GM12864 (cell line): Measurements from ENCODE around the gene JARID2.
A peak's percentile ranks its signal among the peaks of the same experiment; 100 is the strongest.

ENCODE experiments used
- DNase-seq: peaks from one replicate; pipeline ENCODE4 v3.0.0-alpha.2; 2011; ENCODE audit warnings: low read depth
- H3K4me3 ChIP-seq: 2 replicates; pipeline ENCODE4 v1.5.1; 2011; ENCODE audit warnings: mild to moderate bottlenecking, low read depth, low read length, control low read depth
- TF ChIP-seq, protein P1 (sequence below): IDR thresholded peaks from 2 replicates; pipeline ENCODE4 v1.5.1; 2011; ENCODE audit warnings: low read depth, mild to moderate bottlenecking, moderate library complexity, low read length, control low read depth, inconsistent platforms; ENCODE audit errors: missing control alignments

Gene JARID2

DNA sequence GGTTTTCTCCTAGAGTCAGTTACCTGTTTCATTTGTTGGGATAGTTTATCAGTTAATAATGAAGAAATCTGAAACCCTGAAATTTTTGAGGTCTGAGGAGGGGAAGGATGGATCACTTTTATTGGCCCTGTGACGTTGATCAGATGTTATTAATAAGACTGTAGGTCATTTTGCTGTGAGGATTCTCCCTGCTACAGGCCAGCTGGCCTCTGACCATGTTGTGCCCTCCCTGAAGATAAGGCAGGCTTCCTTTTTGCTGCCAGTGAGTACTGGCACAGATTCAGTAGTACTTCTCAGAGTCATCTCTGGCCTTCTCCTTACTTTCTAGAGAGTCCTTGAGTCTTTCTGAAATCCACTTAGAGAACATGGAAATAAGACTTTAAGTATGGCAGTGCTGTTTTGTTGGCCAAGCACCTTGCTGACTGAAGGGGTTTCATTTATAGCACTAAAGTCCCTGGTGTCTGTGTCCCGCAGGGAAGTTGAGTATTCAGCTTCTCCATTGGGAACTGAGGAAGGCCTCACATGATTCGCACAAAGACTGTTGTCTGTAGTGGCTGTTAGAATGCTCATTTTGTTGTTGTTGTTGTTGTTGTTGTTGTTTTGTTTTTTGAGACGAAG is 214.3 kb downstream of the JARID2 start:
- H3K4me3 ChIP-seq: no peak overlapping the region
- no peak for DNase-seq
- TF ChIP-seq, protein P1, sequence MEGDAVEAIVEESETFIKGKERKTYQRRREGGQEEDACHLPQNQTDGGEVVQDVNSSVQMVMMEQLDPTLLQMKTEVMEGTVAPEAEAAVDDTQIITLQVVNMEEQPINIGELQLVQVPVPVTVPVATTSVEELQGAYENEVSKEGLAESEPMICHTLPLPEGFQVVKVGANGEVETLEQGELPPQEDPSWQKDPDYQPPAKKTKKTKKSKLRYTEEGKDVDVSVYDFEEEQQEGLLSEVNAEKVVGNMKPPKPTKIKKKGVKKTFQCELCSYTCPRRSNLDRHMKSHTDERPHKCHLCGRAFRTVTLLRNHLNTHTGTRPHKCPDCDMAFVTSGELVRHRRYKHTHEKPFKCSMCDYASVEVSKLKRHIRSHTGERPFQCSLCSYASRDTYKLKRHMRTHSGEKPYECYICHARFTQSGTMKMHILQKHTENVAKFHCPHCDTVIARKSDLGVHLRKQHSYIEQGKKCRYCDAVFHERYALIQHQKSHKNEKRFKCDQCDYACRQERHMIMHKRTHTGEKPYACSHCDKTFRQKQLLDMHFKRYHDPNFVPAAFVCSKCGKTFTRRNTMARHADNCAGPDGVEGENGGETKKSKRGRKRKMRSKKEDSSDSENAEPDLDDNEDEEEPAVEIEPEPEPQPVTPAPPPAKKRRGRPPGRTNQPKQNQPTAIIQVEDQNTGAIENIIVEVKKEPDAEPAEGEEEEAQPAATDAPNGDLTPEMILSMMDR: no peak

DNA sequence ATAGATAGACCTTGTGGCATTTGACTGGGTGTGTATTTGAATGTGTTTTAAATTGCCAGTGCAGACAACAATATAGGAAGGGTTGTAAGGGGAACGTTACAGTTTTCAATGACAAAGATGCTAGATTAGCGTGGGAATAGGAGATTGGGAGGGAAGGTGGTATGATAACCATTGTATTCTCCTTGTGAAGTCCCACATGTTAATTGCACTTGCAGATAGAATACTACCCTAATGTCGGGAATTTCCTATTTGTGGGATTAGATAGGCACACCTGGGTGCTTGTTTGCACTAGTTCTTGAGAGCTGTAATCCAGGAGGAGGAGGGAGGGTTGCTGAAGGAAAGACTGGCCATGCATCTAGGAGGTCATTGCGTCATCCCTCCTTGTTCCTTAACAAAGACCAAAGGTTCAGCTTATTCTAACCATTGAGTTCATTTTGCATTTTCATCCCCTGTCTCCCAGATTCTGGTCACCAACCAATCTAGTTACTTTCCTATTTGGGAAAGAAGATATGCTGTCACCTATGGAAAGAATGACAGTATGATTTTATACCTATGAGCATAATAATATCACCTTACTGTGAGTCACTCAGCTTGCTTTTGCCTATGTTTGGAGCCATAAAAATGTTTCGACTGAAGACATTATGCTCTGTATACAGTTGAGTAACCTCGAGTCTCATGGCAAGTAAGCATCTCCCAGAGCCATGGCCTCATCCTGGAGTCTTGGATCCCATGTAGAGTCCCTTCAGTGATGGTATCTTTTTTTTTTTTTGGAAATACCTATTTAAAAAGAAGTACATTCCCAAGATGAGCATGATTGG is 215.5 kb downstream of the JARID2 start:
- TF ChIP-seq, protein P1: no peak
- DNase-seq: no peak

GRCh38 chr6:15462256-15462655 is 216.4 kb downstream of the JARID2 start:
- TF ChIP-seq, protein P1: no peak
- no peak overlapping the region for H3K4me3 ChIP-seq

More for the DNA sequence above, 215.5 kb downstream of the JARID2 start:
- H3K4me3 ChIP-seq: no peak overlapping the region

DNA sequence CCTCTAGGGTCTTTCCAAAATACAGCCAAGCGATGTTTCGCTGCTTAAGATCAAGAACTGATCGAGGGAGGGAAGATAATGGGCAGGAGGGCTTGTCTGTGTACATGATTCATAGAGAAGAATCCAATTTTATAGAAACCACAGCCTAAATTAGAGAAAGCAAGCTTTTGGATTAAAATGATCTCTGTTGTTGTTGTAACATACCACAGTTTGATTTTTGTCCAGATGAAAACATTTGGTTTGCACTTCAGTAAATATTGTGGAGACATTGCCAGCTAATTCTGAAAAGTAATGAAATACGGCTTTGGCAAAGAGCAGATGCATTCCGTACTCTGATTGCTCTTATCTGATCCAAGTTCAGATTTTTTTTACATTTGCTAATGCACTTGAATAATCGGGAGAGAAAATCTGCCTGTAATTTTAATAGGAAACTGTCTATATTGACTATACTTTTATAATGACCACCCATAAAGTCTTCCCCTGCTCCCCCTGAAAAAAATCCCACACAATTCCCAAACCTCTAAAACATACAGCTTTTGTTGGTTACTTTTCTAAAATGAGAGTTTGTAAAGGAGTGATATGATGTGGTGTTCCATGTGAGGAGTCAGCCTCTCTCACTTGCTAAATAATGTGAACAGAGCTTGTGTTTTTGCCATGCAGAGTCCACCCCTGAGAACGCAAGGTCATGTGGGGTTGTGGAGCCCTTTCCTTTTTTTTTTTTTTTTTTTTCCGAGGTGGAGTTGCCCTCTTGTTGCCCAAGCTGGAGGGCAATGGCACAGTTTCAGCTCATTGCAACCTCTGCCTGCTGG is 217.1 kb downstream of the JARID2 start:
- H3K4me3 ChIP-seq: no peak overlapping the region
- DNase-seq: no peak
- TF ChIP-seq, protein P1: no peak

More at GRCh38 chr6:15462256-15462655, 216.4 kb downstream of the JARID2 start:
- no peak for DNase-seq

DNA sequence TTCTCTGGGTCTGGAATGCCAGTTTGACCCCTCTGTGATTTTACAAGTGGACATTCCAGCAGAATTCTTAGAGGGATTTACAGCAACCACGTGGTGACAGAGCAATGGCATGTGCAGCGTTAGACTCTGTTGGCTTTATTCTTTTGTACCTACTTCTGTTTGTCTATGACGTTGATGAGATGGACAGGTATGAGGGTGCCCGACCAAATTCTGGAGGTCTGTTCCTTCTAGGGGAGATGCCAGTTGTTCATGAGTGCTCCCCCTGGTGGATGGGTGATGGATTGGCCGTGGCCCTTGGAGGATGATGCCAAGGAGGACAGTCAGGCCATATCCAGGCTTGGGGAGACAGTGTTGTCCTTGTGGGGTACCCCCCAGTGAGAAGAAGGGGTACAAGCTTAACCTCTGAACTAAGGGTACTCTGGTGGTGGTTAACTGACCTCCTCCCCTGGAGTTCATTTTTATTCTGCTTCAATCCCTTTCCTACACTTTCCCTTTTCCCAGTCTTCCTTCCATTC is 218.4 kb downstream of the JARID2 start:
- TF ChIP-seq, protein P1: peak; percentile 82
- no peak for DNase-seq
- no peak overlapping the region for H3K4me3 ChIP-seq

DNA sequence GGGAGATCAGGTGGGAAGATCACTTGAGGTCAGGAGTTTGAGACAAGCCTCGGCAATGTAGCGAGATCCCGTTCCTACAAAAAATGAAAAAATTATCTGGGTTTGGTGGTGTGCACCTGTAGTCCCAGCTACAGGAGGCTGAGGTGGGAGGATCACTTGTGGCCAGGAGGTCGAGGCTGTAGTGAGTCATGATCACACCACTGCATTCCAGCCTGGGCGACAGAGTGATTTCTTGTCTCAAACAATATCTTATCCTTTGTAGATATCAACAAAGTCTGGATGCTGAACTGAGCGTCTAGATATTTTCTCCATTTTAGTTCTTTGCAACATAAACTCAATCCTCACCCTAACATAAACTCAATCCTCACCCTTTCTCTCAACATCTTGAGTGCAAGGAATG is 219.3 kb downstream of the JARID2 start:
- H3K4me3 ChIP-seq: no peak overlapping the region
- no peak for DNase-seq
- TF ChIP-seq, protein P1: no peak
